Amniotic epithelial cell (primary cell): ENCODE measurements around the gene DNAH14.
"Not testable (repeated sequence)": the region's sequence is repeated elsewhere in the genome, so short reads cannot be mapped to it uniquely, and the experiment has no call there.

ENCODE experiments used
- DNase-seq: peaks from one replicate; pipeline ENCODE4 v3.0.0-alpha.2; 2010; ENCODE audit warnings: low read depth

DNAH14 gene

GRCh38 chr1:224921354-224921753, 8.1 kb upstream of the DNAH14 start:
- no peak for DNase-seq

GRCh38 chr1:224922404-224923164, 6.9 kb upstream of the DNAH14 start:
- DNase-seq = peak; percentile 38

GRCh38 chr1:224923726-224924125, 5.7 kb upstream of the DNAH14 start:
- no peak for DNase-seq

- DNase-seq = not testable (repeated sequence)
Observed at GRCh38 chr1:224927631-224928030, 1.8 kb upstream of the DNAH14 start.

GRCh38 chr1:224928906-224929305, 569 bp upstream of the DNAH14 start:
- no peak for DNase-seq

- no peak for DNase-seq
Observed at GRCh38 chr1:224931605-224932004, 2.1 kb downstream of the DNAH14 start.

GRCh38 chr1:224932607-224933249, 3.3 kb downstream of the DNAH14 start:
- no peak for DNase-seq

- DNase-seq = no peak
Observed at GRCh38 chr1:224933584-224933983, 4.1 kb downstream of the DNAH14 start.

- no peak for DNase-seq
Observed at GRCh38 chr1:224938652-224939051, 9.2 kb downstream of the DNAH14 start.

- peak; percentile 14 for DNase-seq
Observed at GRCh38 chr1:224939844-224940425, 10.5 kb downstream of the DNAH14 start.

- DNase-seq = not testable (repeated sequence)
Observed at GRCh38 chr1:224940735-224941134, 11.3 kb downstream of the DNAH14 start.

GRCh38 chr1:224945651-224946348, 16.3 kb downstream of the DNAH14 start:
- not testable (repeated sequence) for DNase-seq

- not testable (repeated sequence) for DNase-seq
Observed at GRCh38 chr1:224946349-224946691, 16.8 kb downstream of the DNAH14 start.

GRCh38 chr1:224957696-224958095, 28.2 kb downstream of the DNAH14 start:
- no peak for DNase-seq

GRCh38 chr1:224958490-224958889, 29.0 kb downstream of the DNAH14 start:
- DNase-seq = no peak

- peak; percentile 17 for DNase-seq
Observed at GRCh38 chr1:224959115-224959514, 29.6 kb downstream of the DNAH14 start.

GRCh38 chr1:224959656-224960055, 30.2 kb downstream of the DNAH14 start:
- DNase-seq = no peak

GRCh38 chr1:224980181-224980580, 50.7 kb downstream of the DNAH14 start:
- no peak for DNase-seq

GRCh38 chr1:224981922-224982354, 52.5 kb downstream of the DNAH14 start:
- DNase-seq = not testable (repeated sequence)

GRCh38 chr1:224988042-224988441, 58.6 kb downstream of the DNAH14 start:
- no peak for DNase-seq

- no peak for DNase-seq
Observed at GRCh38 chr1:224989615-224990014, 60.1 kb downstream of the DNAH14 start.

- DNase-seq = not testable (repeated sequence)
Observed at GRCh38 chr1:224991550-224991949, 62.1 kb downstream of the DNAH14 start.

GRCh38 chr1:224995602-224996001, 66.1 kb downstream of the DNAH14 start:
- no peak for DNase-seq
